ENCODE data around the gene DAB1.
A peak's percentile ranks its signal among the peaks of the same experiment; 100 is the strongest.

The DAB1 gene

DNA sequence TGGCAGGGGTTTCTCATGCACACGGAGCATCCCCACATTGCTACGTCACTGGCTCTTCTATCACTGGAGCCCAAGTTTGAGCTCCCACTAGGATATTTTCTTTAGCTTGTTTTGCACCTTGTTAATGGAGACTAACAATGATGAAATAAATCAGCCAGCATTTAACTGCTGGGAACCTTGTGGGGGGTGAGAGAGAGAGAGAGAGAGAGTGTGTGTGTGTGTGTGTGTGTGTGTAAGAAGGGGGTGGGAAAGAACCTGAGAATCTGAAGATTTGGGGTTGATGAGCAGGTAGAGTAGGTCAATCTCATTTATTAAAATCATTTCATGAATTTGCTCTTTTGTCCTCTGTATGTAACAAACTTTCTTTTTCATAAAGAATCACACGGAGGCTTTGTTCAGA lies 458.7 kb downstream of the DAB1 start (continued):
- TF ChIP-seq TSHZ1 (tag by site-specific recombination; IDR thresholded peaks at IDR 0.05; ENCODE audit: borderline replicate concordance) (no peak), ZNF398 (tag by site-specific recombination; IDR thresholded peaks at IDR 0.05) (peak; percentile 77), ZNF394 (tag by site-specific recombination; IDR thresholded peaks at IDR 0.05; ENCODE audit: borderline replicate concordance) (no peak), ZNF654 (tag by site-specific recombination; IDR thresholded peaks at IDR 0.05; ENCODE audit: low read depth) (no peak), ZNF266 (tag by site-specific recombination; IDR thresholded peaks at IDR 0.05; ENCODE audit: low read depth) (no peak), ZBTB8A (tag by site-specific recombination; IDR thresholded peaks at IDR 0.05) (no peak)
- TF ChIP-seq, protein P1, sequence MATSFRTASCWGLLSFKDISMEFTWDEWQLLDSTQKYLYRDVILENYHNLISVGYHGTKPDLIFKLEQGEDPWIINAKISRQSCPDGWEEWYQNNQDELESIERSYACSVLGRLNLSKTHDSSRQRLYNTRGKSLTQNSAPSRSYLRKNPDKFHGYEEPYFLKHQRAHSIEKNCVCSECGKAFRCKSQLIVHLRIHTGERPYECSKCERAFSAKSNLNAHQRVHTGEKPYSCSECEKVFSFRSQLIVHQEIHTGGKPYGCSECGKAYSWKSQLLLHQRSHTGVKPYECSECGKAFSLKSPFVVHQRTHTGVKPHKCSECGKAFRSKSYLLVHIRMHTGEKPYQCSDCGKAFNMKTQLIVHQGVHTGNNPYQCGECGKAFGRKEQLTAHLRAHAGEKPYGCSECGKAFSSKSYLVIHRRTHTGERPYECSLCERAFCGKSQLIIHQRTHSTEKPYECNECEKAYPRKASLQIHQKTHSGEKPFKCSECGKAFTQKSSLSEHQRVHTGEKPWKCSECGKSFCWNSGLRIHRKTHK (tag by site-specific recombination; IDR thresholded peaks at IDR 0.05) = no peak

GRCh38 chr1:56964349-56965017 lies 459.4 kb downstream of the DAB1 start:
- Histone ChIP-seq H3K36me3 (ENCODE audit: control insufficient read depth in 2 of 2, insufficient read depth in 1 of 2, low read length in 2 of 2) (no peaks in the 10 kb centered on the region), H3K27ac (ENCODE audit: extremely low read depth, low read depth, low read length) (no peak overlapping the region), H3K9me3 (ENCODE audit: control insufficient read depth, insufficient read depth, low read depth, low read length) (no peaks in the 10 kb centered on the region), H3K4me1 (ENCODE audit: control insufficient read depth, insufficient read depth, low read length) (no peaks in the 10 kb centered on the region), H3K4me3 (ENCODE audit: low read depth, low read length) (no peak overlapping the region)
- ChIA-PET POLR2A (no interaction called here), CTCF (no interaction called here)
- TF ChIP-seq GLI2 (tag by site-specific recombination; IDR thresholded peaks at IDR 0.05; ENCODE audit: borderline replicate concordance, low read depth) (no peak), ZBTB10 (tag by site-specific recombination; IDR thresholded peaks at IDR 0.05) (no peak), ZNF558 (tag by site-specific recombination; IDR thresholded peaks at IDR 0.05) (no peak), ZFP41 (tag by site-specific recombination; IDR thresholded peaks at IDR 0.05; ENCODE audit: borderline replicate concordance) (no peak), ZNF148 (tag by site-specific recombination; IDR thresholded peaks at IDR 0.05; ENCODE audit: borderline replicate concordance) (no peak), ZNF426 (tag by site-specific recombination; IDR thresholded peaks at IDR 0.05) (no peak), ZNF433 (tag by site-specific recombination; IDR thresholded peaks at IDR 0.05; ENCODE audit: low read depth) (no peak), ZNF423 (tag by site-specific recombination; IDR thresholded peaks at IDR 0.05) (no peak), ZNF660 (tag by site-specific recombination; IDR thresholded peaks at IDR 0.05) (no peak), KLF8 (tag by site-specific recombination; IDR thresholded peaks at IDR 0.05) (no peak), SCRT1 (tag by site-specific recombination; IDR thresholded peaks at IDR 0.05; ENCODE audit: borderline replicate concordance) (no peak)
- TF ChIP-seq, protein P2, sequence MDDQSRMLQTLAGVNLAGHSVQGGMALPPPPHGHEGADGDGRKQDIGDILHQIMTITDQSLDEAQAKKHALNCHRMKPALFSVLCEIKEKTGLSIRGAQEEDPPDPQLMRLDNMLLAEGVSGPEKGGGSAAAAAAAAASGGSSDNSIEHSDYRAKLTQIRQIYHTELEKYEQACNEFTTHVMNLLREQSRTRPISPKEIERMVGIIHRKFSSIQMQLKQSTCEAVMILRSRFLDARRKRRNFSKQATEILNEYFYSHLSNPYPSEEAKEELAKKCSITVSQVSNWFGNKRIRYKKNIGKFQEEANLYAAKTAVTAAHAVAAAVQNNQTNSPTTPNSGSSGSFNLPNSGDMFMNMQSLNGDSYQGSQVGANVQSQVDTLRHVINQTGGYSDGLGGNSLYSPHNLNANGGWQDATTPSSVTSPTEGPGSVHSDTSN (CRISPR knock-in tag; IDR thresholded peaks at IDR 0.05) = no peak
- TF ChIP-seq, protein P3, sequence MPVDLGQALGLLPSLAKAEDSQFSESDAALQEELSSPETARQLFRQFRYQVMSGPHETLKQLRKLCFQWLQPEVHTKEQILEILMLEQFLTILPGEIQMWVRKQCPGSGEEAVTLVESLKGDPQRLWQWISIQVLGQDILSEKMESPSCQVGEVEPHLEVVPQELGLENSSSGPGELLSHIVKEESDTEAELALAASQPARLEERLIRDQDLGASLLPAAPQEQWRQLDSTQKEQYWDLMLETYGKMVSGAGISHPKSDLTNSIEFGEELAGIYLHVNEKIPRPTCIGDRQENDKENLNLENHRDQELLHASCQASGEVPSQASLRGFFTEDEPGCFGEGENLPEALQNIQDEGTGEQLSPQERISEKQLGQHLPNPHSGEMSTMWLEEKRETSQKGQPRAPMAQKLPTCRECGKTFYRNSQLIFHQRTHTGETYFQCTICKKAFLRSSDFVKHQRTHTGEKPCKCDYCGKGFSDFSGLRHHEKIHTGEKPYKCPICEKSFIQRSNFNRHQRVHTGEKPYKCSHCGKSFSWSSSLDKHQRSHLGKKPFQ (tag by site-specific recombination; IDR thresholded peaks at IDR 0.05) = no peak
